ENCODE measurements around the gene TMEM43. TPM values are rescaled to one million over a fixed set of nuclear protein-coding genes. Genes with fewer than 3 reads are reported as not detected.

Gene TMEM43
- total RNA-seq, 1 donor from 2014 or later = 84.9 TPM

GRCh38 chr3:14157951-14158350 lies 33.1 kb downstream of the TMEM43 start:
- peak; percentile 72 for DNase-seq (ENCODE audit: low spot score)
- no peak overlapping the region for H3K4me3 Mint-ChIP-seq (ENCODE audit: unreplicated experiment)
- TF ChIP-seq CTCF (IDR thresholded peaks at IDR 0.05) = no peak
- H3K27ac Mint-ChIP-seq (ENCODE audit: unreplicated experiment) = no peak overlapping the region
- H3K27me3 Mint-ChIP-seq (ENCODE audit: low read depth) = no peaks in the 10 kb centered on the region
- H3K4me1 Mint-ChIP-seq (ENCODE audit: low read depth) = no peaks in the 10 kb centered on the region
- peaks cover 17% of the 10 kb centered on the region for H3K9me3 Mint-ChIP-seq (ENCODE audit: low read depth)
- peaks cover 62% of the 10 kb centered on the region for H3K36me3 Mint-ChIP-seq (ENCODE audit: low read depth)

- DNase-seq (ENCODE audit: low spot score) = peak; percentile 68
- no peak overlapping the region for H3K4me3 Mint-ChIP-seq (ENCODE audit: unreplicated experiment)
- H3K4me1 Mint-ChIP-seq (ENCODE audit: low read depth) = no peaks in the 10 kb centered on the region
- TF ChIP-seq CTCF (IDR thresholded peaks at IDR 0.05) = no peak
- peaks cover 65% of the 10 kb centered on the region for H3K36me3 Mint-ChIP-seq (ENCODE audit: low read depth)
- H3K27me3 Mint-ChIP-seq (ENCODE audit: low read depth) = no peaks in the 10 kb centered on the region
- H3K9me3 Mint-ChIP-seq (ENCODE audit: low read depth) = peaks cover 20% of the 10 kb centered on the region
- no peak overlapping the region for H3K27ac Mint-ChIP-seq (ENCODE audit: unreplicated experiment)
These were observed 33.5 kb downstream of the TMEM43 start for GRCh38 chr3:14158370-14158769.

- DNase-seq (ENCODE audit: low spot score) = no peak
- no peaks in the 10 kb centered on the region for H3K27me3 Mint-ChIP-seq (ENCODE audit: low read depth)
- H3K9me3 Mint-ChIP-seq (ENCODE audit: low read depth) = peaks cover 21% of the 10 kb centered on the region
- H3K27ac Mint-ChIP-seq (ENCODE audit: unreplicated experiment) = no peak overlapping the region
- H3K4me3 Mint-ChIP-seq (ENCODE audit: unreplicated experiment) = no peak overlapping the region
- TF ChIP-seq CTCF (IDR thresholded peaks at IDR 0.05) = no peak
- H3K4me1 Mint-ChIP-seq (ENCODE audit: low read depth) = no peaks in the 10 kb centered on the region
- H3K36me3 Mint-ChIP-seq (ENCODE audit: low read depth) = peaks cover 68% of the 10 kb centered on the region
These were observed 34.6 kb downstream of the TMEM43 start for GRCh38 chr3:14159426-14159825.

GRCh38 chr3:14161282-14161681 lies 36.4 kb downstream of the TMEM43 start:
- TF ChIP-seq CTCF (IDR thresholded peaks at IDR 0.05) = no peak
- Mint-ChIP-seq H3K9me3 (ENCODE audit: low read depth) (peaks cover 21% of the 10 kb centered on the region), H3K27ac (ENCODE audit: unreplicated experiment) (no peak overlapping the region), H3K4me1 (ENCODE audit: low read depth) (peaks cover 3% of the 10 kb centered on the region), H3K36me3 (ENCODE audit: low read depth) (peaks cover 72% of the 10 kb centered on the region), H3K27me3 (ENCODE audit: low read depth) (no peaks in the 10 kb centered on the region), H3K4me3 (ENCODE audit: unreplicated experiment) (no peak overlapping the region)
- no peak for DNase-seq (ENCODE audit: low spot score)

GRCh38 chr3:14162178-14162577 lies 37.3 kb downstream of the TMEM43 start:
- TF ChIP-seq CTCF (IDR thresholded peaks at IDR 0.05) = no peak
- Mint-ChIP-seq H3K4me3 (ENCODE audit: unreplicated experiment) (no peak overlapping the region), H3K9me3 (ENCODE audit: low read depth) (peaks cover 21% of the 10 kb centered on the region), H3K36me3 (ENCODE audit: low read depth) (peaks cover 75% of the 10 kb centered on the region), H3K4me1 (ENCODE audit: low read depth) (peaks cover 10% of the 10 kb centered on the region), H3K27me3 (ENCODE audit: low read depth) (no peaks in the 10 kb centered on the region), H3K27ac (ENCODE audit: unreplicated experiment) (no peak overlapping the region)
- no peak for DNase-seq (ENCODE audit: low spot score)

All from chondrocyte (in vitro differentiated cells).